GM23248 (cell line): ENCODE measurements around the gene PEPD.

ENCODE experiments used
- EZH2 ChIP-seq: fragments of 200-600 bp; sonication (generic); IDR thresholded peaks from 2 replicates; pipeline ENCODE4 v1.6.1; 2018; ENCODE audit warnings: antibody characterized with exemption, mild to moderate bottlenecking; ENCODE audit not compliant: insufficient read depth, poor library complexity, severe bottlenecking
- EZH2phosphoT487 ChIP-seq: fragments of 200-600 bp; sonication (generic); IDR thresholded peaks from 2 replicates; pipeline ENCODE4 v1.6.1; 2018; ENCODE audit warnings: antibody characterized with exemption, moderate library complexity, mild to moderate bottlenecking, low read depth; ENCODE audit not compliant: insufficient read depth

- TF ChIP-seq EZH2 = no peak
- no peak for TF ChIP-seq EZH2phosphoT487
Measured at GRCh38 chr19:33366127-33366526, 155.5 kb downstream of the PEPD start.
